ENCODE results near the gene HGS.

Gene HGS

GRCh38 chr17:81706757-81707624 is 23.2 kb downstream of the HGS start:
- Histone ChIP-seq H3K4me3 (ENCODE audit: low read length) (no peak overlapping the region), H3K79me2 (ENCODE audit: control insufficient read depth, low read length) (peaks cover 60% of the 10 kb centered on the region), H3K27ac (ENCODE audit: low read depth, low read length) (no peak overlapping the region), H4K20me1 (ENCODE audit: control insufficient read depth, insufficient read depth, low read depth, low read length) (peaks cover 8% of the 10 kb centered on the region; the same call in 1 of the 2 replicates), H3F3A (ENCODE audit: control insufficient read depth, insufficient read depth) (peaks cover 21% of the 10 kb centered on the region), H3K36me3 (ENCODE audit: control insufficient read depth, low read length) (peaks cover 70% of the 10 kb centered on the region), H3K4me2 (ENCODE audit: low read length) (no peak overlapping the region), H3K9me2 (replicated peaks; ENCODE audit: control insufficient read depth, low read length) (no peaks in the 10 kb centered on the region), H3K27me3 (ENCODE audit: control insufficient read depth, low read length) (no peaks in the 10 kb centered on the region), H3K9me3 (ENCODE audit: control insufficient read depth, insufficient read depth, low read length) (no peaks in the 10 kb centered on the region), H3K4me1 (ENCODE audit: control insufficient read depth, low read length) (peaks cover 30% of the 10 kb centered on the region)
- TF ChIP-seq EZH2phosphoT487 (IDR thresholded peaks at IDR 0.05; ENCODE audit: borderline replicate concordance, low read length), result no peak
- TF ChIP-seq CTCF (IDR thresholded peaks at IDR 0.05; ENCODE audit: low read depth, low read length, poor library complexity, severe bottlenecking), result peak; percentile 14

- peaks cover 21% of the 10 kb centered on the region for H3F3A ChIP-seq (ENCODE audit: control insufficient read depth, insufficient read depth)
- H4K20me1 ChIP-seq (ENCODE audit: control insufficient read depth, insufficient read depth, low read depth, low read length), result peaks cover 3% of the 10 kb centered on the region; the same call in 1 of the 2 replicates
- H3K9me2 ChIP-seq (replicated peaks; ENCODE audit: control insufficient read depth, low read length), result no peaks in the 10 kb centered on the region
- peaks cover 30% of the 10 kb centered on the region for H3K4me1 ChIP-seq (ENCODE audit: control insufficient read depth, low read length)
- TF ChIP-seq EZH2phosphoT487 (IDR thresholded peaks at IDR 0.05; ENCODE audit: borderline replicate concordance, low read length), result no peak
- TF ChIP-seq CTCF (IDR thresholded peaks at IDR 0.05; ENCODE audit: low read depth, low read length, poor library complexity, severe bottlenecking), result no peak
- no peak overlapping the region for H3K27ac ChIP-seq (ENCODE audit: low read depth, low read length)
- H3K9me3 ChIP-seq (ENCODE audit: control insufficient read depth, insufficient read depth, low read length), result no peaks in the 10 kb centered on the region
- H3K4me3 ChIP-seq (ENCODE audit: low read length), result no peak overlapping the region
- no peaks in the 10 kb centered on the region for H3K27me3 ChIP-seq (ENCODE audit: control insufficient read depth, low read length)
- H3K79me2 ChIP-seq (ENCODE audit: control insufficient read depth, low read length), result peaks cover 58% of the 10 kb centered on the region
- H3K36me3 ChIP-seq (ENCODE audit: control insufficient read depth, low read length), result peaks cover 60% of the 10 kb centered on the region
- H3K4me2 ChIP-seq (ENCODE audit: low read length), result no peak overlapping the region
Measured at GRCh38 chr17:81707725-81708646, 24.2 kb downstream of the HGS start.

DNA sequence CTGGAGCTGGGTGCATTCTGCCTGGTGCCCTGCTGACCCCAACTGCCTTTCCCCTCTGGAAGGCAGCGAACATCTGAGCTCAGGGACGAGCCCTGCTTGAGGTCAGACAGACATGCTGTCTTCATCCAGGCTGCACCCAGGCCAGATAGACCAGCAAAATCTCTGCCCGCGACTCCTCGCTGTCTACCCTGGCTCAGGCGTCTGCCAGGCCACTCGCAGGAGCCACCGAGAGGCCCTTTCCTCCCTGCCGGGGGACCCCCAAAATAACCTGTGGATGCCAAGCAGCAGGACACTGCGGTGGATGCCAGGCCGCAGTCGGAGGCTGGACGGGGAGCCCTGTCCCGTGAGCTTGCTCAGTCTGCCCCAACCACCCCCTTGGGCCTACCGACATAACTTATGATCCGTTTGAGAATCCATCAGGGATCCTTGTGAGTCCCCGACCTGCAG is 25.0 kb downstream of the HGS start:
- Histone ChIP-seq H3K4me1 (ENCODE audit: control insufficient read depth, low read length) (peaks cover 38% of the 10 kb centered on the region), H3K9me3 (ENCODE audit: control insufficient read depth, insufficient read depth, low read length) (no peaks in the 10 kb centered on the region), H3K79me2 (ENCODE audit: control insufficient read depth, low read length) (peaks cover 58% of the 10 kb centered on the region), H3K4me3 (ENCODE audit: low read length) (no peak overlapping the region), H3K9me2 (replicated peaks; ENCODE audit: control insufficient read depth, low read length) (no peaks in the 10 kb centered on the region), H3K27me3 (ENCODE audit: control insufficient read depth, low read length) (no peaks in the 10 kb centered on the region), H3F3A (ENCODE audit: control insufficient read depth, insufficient read depth) (peaks cover 21% of the 10 kb centered on the region), H3K36me3 (ENCODE audit: control insufficient read depth, low read length) (peaks cover 54% of the 10 kb centered on the region), H3K4me2 (ENCODE audit: low read length) (no peak overlapping the region), H4K20me1 (ENCODE audit: control insufficient read depth, insufficient read depth, low read depth, low read length) (peaks cover 3% of the 10 kb centered on the region; the same call in 1 of the 2 replicates), H3K27ac (ENCODE audit: low read depth, low read length) (no peak overlapping the region)
- TF ChIP-seq CTCF (IDR thresholded peaks at IDR 0.05; ENCODE audit: low read depth, low read length, poor library complexity, severe bottlenecking), result no peak
- no peak for TF ChIP-seq EZH2phosphoT487 (IDR thresholded peaks at IDR 0.05; ENCODE audit: borderline replicate concordance, low read length)

All from DOHH2 (cell line).